HepG2 (cell line): ENCODE data around the gene RHBDD1. TPM values are rescaled to one million over a fixed set of nuclear protein-coding genes. Genes with fewer than 3 reads are reported as not detected.

Source experiments
- KLF16 ChIP-seq, 2 experiments: sonication (generic) in 1 of 2; formaldehyde crosslinking in 1 of 2; IDR thresholded peaks; 2 replicates each; pipeline versions ENCODE4 v1.6.1 to v1.8.0; 2016 to 2023; ENCODE audit warnings: missing genetic modification reagents in 2 of 2, missing compliant biosample characterization in 1 of 2
- KMT2B ChIP-seq: IDR thresholded peaks from 2 replicates; pipeline ENCODE4 v1.6.1; 2016; ENCODE audit warnings: missing genetic modification reagents, missing compliant biosample characterization
- REL ChIP-seq: sonication (generic); formaldehyde crosslinking; conservative IDR thresholded peaks from 2 replicates; pipeline ENCODE4 v1.8.0; 2022; ENCODE audit warnings: mild to moderate bottlenecking, missing genetic modification reagents, moderate library complexity
- RFXAP ChIP-seq: sonication (generic); formaldehyde crosslinking; IDR thresholded peaks from 2 replicates; pipeline ENCODE4 v1.4.0; 2020; ENCODE audit warnings: missing genetic modification reagents, borderline replicate concordance
- SNRNP70 ChIP-seq: fragments of 200-400 bp; formaldehyde crosslinking; IDR thresholded peaks from 2 replicates; pipeline ENCODE4 v1.6.1; 2017; ENCODE audit warnings: mild to moderate bottlenecking, low read depth, low read length, moderate library complexity
- TCF7L2 ChIP-seq: IDR thresholded peaks from 2 replicates; pipeline ENCODE4 v1.6.1; 2011; ENCODE audit warnings: mild to moderate bottlenecking, low read depth, low read length, moderate library complexity
- ZFYVE20 ChIP-seq: sonication (generic); formaldehyde crosslinking; IDR thresholded peaks from 2 replicates; pipeline ENCODE4 v1.8.0; 2023; ENCODE audit warnings: low read depth, mild to moderate bottlenecking, moderate library complexity, missing genetic modification reagents, borderline replicate concordance
- ZNF3 ChIP-seq: IDR thresholded peaks from 2 replicates; pipeline ENCODE4 v1.7.0; 2017; ENCODE audit warnings: inconsistent platforms
- ZNF468 ChIP-seq: sonication (generic); formaldehyde crosslinking; IDR thresholded peaks from 2 replicates; pipeline ENCODE4 v1.8.0; 2022; ENCODE audit warnings: mild to moderate bottlenecking, moderate library complexity, missing genetic modification reagents
- ZNF577 ChIP-seq: sonication (generic); formaldehyde crosslinking; IDR thresholded peaks from 2 replicates; pipeline ENCODE4 v1.4.0; 2020; ENCODE audit warnings: mild to moderate bottlenecking, low read depth, missing genetic modification reagents, borderline replicate concordance
- ZNF782 ChIP-seq: sonication (generic); formaldehyde crosslinking; IDR thresholded peaks from 2 replicates; pipeline ENCODE4 v1.4.0; 2020; ENCODE audit warnings: missing genetic modification reagents, mild to moderate bottlenecking, borderline replicate concordance
- ZSCAN29 ChIP-seq: sonication (generic); formaldehyde crosslinking; conservative IDR thresholded peaks from 2 replicates; pipeline ENCODE4 v1.4.0; 2020; ENCODE audit warnings: mild to moderate bottlenecking, missing genetic modification reagents
- polyA plus RNA-seq, 8 experiments: library from polyadenylated mRNA; depleted of rRNA in 3 of 8; stranded (reverse) in 7 of 8; unstranded in 1 of 8; fragments of >200 nt; fragmentation: Illumina TruSeq in 4 of 8; extraction: Trizol in 4 of 8; gene quantifications; 2 replicates each; pipeline versions ENCODE4 v1.2.1 to v1.2.3, GENCODE V29; 2011 to 2016; ENCODE audit warnings: low read depth in 4 of 8, missing spikeins in 1 of 8, mixed read lengths in 1 of 8; ENCODE audit not compliant: insufficient read depth in 1 of 8
- total RNA-seq, 5 experiments: library from RNA; depleted of rRNA; stranded (reverse); fragments of >200 nt; fragmentation: Illumina TruSeq; extraction: Trizol; gene quantifications; 2 replicates each; pipeline ENCODE4 v1.2.3, GENCODE V29; 2016; ENCODE audit warnings: low read depth in 1 of 5
- TF ChIP-seq, protein P1 (sequence below): sonication (generic); formaldehyde crosslinking; IDR thresholded peaks from 2 replicates; pipeline ENCODE4 v1.4.0; 2020; ENCODE audit warnings: missing genetic modification reagents, borderline replicate concordance
- TF ChIP-seq, protein P2 (sequence below): sonication (generic); formaldehyde crosslinking; IDR thresholded peaks from 2 replicates; pipeline ENCODE4 v1.4.0; 2020; ENCODE audit warnings: missing genetic modification reagents
- TF ChIP-seq, protein P3 (sequence below): sonication (generic); formaldehyde crosslinking; IDR thresholded peaks from 2 replicates; pipeline ENCODE4 v1.8.1; 2023; ENCODE audit warnings: mild to moderate bottlenecking, missing genetic modification reagents
- TF ChIP-seq, protein P4 (sequence below): sonication (generic); formaldehyde crosslinking; IDR thresholded peaks from 2 replicates; pipeline ENCODE4 v1.5.0; 2020; ENCODE audit warnings: mild to moderate bottlenecking, missing genetic modification reagents

RHBDD1 gene
- total and polyA plus RNA-seq, 2 of the 13 experiments (the other 11 are each of a cell fraction or from before 2014, with no cell fraction given) = 8.2 to 9.5 TPM

DNA sequence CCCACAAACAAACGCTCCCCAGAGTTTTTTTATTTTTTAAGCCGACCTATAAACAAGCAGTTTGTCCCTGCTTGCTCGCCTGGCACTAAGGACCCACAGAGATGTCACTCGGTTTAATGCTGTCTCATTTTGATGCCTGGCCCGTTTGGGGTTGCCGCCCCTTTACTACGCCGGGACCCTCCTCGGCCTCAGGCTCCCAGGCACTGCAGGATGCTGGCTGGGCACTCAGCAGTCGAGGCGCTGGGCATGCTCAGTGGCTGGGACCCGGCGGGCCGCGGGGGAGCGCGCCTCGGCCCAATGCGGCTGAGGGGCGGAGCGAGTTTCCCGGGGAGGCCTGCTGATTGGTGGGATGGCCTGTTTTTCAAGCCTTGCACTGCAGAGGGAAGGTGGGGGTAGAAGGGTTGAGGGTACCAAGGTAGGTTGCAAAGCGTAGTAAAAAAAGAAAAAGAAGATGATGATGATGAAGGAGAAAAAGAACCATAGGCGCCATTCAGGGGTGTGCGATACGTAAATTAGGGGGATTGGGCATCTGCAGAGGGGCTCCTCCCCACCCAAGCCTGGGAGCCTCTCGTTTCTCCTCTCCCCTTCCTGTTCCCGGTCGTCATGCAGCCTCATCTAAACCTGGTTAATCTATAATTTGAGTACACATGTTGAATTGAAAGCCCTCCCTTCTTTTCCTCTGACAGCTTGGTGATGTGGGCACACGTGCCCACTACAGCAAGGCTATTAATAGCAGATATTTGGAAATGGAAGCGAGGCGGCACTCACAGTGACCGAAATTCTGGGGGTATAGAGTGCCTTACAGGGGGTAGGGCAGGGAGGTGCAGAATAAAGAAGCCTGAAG, 34.7 kb upstream of the RHBDD1 start (continued):
- TF ChIP-seq, protein P1, sequence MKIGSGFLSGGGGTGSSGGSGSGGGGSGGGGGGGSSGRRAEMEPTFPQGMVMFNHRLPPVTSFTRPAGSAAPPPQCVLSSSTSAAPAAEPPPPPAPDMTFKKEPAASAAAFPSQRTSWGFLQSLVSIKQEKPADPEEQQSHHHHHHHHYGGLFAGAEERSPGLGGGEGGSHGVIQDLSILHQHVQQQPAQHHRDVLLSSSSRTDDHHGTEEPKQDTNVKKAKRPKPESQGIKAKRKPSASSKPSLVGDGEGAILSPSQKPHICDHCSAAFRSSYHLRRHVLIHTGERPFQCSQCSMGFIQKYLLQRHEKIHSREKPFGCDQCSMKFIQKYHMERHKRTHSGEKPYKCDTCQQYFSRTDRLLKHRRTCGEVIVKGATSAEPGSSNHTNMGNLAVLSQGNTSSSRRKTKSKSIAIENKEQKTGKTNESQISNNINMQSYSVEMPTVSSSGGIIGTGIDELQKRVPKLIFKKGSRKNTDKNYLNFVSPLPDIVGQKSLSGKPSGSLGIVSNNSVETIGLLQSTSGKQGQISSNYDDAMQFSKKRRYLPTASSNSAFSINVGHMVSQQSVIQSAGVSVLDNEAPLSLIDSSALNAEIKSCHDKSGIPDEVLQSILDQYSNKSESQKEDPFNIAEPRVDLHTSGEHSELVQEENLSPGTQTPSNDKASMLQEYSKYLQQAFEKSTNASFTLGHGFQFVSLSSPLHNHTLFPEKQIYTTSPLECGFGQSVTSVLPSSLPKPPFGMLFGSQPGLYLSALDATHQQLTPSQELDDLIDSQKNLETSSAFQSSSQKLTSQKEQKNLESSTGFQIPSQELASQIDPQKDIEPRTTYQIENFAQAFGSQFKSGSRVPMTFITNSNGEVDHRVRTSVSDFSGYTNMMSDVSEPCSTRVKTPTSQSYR = no peak
- TF ChIP-seq ZFYVE20 = no peak
- TF ChIP-seq KLF16 (CRISPR knock-in tag; IDR thresholded peaks at IDR 0.05) = no peak; a peak in 1 of 4 replicates
- no peak for TF ChIP-seq ZSCAN29
- no peak for TF ChIP-seq ZNF782 (CRISPR knock-in tag)
- TF ChIP-seq, protein P2, sequence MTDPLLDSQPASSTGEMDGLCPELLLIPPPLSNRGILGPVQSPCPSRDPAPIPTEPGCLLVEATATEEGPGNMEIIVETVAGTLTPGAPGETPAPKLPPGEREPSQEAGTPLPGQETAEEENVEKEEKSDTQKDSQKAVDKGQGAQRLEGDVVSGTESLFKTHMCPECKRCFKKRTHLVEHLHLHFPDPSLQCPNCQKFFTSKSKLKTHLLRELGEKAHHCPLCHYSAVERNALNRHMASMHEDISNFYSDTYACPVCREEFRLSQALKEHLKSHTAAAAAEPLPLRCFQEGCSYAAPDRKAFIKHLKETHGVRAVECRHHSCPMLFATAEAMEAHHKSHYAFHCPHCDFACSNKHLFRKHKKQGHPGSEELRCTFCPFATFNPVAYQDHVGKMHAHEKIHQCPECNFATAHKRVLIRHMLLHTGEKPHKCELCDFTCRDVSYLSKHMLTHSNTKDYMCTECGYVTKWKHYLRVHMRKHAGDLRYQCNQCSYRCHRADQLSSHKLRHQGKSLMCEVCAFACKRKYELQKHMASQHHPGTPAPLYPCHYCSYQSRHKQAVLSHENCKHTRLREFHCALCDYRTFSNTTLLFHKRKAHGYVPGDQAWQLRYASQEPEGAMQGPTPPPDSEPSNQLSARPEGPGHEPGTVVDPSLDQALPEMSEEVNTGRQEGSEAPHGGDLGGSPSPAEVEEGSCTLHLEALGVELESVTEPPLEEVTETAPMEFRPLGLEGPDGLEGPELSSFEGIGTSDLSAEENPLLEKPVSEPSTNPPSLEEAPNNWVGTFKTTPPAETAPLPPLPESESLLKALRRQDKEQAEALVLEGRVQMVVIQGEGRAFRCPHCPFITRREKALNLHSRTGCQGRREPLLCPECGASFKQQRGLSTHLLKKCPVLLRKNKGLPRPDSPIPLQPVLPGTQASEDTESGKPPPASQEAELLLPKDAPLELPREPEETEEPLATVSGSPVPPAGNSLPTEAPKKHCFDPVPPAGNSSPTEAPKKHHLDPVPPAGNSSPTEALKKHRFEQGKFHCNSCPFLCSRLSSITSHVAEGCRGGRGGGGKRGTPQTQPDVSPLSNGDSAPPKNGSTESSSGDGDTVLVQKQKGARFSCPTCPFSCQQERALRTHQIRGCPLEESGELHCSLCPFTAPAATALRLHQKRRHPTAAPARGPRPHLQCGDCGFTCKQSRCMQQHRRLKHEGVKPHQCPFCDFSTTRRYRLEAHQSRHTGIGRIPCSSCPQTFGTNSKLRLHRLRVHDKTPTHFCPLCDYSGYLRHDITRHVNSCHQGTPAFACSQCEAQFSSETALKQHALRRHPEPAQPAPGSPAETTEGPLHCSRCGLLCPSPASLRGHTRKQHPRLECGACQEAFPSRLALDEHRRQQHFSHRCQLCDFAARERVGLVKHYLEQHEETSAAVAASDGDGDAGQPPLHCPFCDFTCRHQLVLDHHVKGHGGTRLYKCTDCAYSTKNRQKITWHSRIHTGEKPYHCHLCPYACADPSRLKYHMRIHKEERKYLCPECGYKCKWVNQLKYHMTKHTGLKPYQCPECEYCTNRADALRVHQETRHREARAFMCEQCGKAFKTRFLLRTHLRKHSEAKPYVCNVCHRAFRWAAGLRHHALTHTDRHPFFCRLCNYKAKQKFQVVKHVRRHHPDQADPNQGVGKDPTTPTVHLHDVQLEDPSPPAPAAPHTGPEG = no peak; the same call in 1 of the 2 replicates
- TF ChIP-seq RFXAP = no peak
- TF ChIP-seq TCF7L2 = no peak
- TF ChIP-seq ZNF3 (CRISPR knock-in tag) = no peak
- TF ChIP-seq REL (CRISPR knock-in tag) = no peak
- no peak for TF ChIP-seq SNRNP70
- no peak for TF ChIP-seq ZNF577 (CRISPR knock-in tag)
- TF ChIP-seq, protein P3, sequence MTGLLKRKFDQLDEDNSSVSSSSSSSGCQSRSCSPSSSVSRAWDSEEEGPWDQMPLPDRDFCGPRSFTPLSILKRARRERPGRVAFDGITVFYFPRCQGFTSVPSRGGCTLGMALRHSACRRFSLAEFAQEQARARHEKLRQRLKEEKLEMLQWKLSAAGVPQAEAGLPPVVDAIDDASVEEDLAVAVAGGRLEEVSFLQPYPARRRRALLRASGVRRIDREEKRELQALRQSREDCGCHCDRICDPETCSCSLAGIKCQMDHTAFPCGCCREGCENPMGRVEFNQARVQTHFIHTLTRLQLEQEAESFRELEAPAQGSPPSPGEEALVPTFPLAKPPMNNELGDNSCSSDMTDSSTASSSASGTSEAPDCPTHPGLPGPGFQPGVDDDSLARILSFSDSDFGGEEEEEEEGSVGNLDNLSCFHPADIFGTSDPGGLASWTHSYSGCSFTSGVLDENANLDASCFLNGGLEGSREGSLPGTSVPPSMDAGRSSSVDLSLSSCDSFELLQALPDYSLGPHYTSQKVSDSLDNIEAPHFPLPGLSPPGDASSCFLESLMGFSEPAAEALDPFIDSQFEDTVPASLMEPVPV (CRISPR knock-in tag) = no peak
- TF ChIP-seq, protein P4, sequence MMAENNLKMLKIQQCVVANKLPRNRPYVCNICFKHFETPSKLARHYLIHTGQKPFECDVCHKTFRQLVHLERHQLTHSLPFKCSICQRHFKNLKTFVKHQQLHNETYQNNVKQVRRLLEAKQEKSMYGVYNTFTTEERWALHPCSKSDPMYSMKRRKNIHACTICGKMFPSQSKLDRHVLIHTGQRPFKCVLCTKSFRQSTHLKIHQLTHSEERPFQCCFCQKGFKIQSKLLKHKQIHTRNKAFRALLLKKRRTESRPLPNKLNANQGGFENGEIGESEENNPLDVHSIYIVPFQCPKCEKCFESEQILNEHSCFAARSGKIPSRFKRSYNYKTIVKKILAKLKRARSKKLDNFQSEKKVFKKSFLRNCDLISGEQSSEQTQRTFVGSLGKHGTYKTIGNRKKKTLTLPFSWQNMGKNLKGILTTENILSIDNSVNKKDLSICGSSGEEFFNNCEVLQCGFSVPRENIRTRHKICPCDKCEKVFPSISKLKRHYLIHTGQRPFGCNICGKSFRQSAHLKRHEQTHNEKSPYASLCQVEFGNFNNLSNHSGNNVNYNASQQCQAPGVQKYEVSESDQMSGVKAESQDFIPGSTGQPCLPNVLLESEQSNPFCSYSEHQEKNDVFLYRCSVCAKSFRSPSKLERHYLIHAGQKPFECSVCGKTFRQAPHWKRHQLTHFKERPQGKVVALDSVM = no peak
- 0 out of 2 replicates have a peak, but pooled peaks have one; percentile 30 for TF ChIP-seq KMT2B
- no peak for TF ChIP-seq ZNF468
